Measurements from ENCODE around the gene CYB5D1.
"Not testable (repeated sequence)": the region's sequence is repeated elsewhere in the genome, so short reads cannot be mapped to it uniquely, and the experiment has no call there.

Gene CYB5D1

DNA sequence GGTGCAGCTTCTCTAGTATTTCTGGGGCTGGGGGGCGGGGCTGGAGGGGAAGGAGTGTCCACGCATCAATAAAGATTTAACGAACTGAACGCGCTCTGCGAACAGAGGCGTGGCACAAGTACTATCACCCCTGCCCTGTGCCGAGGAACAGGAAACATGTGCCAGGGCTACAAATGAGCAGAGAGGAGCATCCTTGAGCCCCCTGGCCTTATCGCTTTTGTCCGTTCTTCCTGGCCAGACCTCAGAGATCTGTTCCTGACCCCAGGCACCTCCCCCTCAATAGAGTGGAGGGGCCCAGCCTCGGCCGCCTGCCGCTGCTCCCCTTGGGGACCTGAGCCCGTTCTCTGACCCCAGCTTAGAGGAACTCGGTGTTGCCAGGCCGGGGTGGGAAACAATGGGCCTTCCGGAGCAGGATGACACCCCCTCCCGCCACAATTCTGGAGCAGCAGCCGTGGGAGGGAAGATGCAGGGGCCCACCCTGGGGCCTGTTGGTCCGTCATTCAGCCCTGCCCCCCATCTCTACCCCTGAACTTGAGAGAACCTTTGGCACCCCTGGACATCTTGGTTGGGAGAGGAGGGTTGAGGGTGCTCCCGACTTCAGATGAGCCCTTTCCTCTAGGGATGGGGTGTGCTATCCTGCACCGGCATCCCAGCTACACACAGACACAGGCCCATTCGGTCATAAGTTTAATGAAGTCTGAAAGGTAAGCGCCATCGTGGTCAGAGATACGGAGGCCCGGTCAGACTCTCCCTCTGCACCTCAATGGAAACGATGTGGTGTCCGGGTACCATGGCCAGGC, 1.6 kb upstream of the CYB5D1 start:
- DNase-seq (ENCODE audit: low read depth, low spot score), result peak; percentile 45

DNA sequence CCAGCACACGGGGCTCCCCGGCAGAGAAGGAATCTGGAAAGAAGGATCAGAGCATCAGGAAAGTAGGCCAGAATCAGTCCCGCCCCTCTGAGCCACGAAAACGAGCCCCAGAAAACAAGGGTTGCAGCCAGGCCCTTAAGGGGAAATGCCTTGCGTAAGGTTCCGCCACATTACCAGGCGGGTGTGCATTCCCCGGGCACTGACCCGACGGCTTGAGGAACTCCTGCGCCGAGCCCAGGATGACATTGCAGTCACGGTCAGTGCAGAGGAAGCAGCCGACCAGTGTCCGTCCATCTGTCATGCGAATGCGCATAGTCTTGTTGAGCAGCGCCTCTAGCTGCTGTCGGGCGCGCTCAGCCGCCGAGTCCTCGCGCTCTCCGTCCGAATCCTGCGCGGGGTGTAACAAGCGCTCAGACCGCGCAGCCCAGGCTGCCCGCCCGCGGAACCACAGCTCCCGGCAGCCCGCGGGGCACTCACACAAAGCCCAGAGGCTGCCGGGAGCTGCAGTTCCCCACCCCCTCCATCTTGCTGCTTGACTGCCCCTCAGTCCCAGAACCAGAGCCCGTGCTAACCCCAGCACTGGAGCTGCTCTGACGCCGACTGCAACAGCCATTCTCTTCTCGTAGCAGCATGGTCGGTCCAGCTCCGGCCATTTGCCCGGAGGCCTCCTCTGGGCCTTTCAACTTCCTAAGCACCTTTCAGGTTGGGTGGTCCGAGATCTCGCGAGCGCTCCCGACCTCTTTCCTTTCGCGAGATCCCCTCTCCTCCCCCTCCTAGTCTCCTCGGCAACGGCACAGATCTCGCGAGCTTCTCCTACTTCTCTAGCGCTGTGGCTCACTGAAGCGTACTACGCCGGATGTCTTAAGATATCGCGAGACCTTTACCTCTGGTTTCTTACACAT, 741 bp upstream of the CYB5D1 start, which contains the start of gene NAA38:
TSS of gene NAA38 (minus strand) at position 749 of the 902 bp plus-strand sequence. CDS start at position 653, 96 bp downstream.
- DNase-seq (ENCODE audit: low read depth, low spot score), result peak; percentile 100

DNA sequence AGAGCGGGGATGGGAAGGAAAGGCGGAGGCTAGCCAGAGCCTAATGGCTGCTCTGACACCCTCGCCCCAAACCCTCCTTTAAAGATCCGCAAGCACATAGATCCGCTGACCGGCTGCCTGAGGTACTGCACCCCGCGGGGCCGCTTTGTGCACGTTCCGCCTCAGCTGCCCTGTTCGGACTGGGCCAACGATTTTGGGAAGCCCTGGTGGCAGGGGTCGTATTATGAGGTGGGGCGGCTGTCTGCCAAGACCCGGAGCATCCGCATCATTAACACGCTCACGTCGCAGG, 663 bp downstream of the CYB5D1 start:
- DNase-seq (ENCODE audit: low read depth, low spot score), result peak; percentile 77

DNA sequence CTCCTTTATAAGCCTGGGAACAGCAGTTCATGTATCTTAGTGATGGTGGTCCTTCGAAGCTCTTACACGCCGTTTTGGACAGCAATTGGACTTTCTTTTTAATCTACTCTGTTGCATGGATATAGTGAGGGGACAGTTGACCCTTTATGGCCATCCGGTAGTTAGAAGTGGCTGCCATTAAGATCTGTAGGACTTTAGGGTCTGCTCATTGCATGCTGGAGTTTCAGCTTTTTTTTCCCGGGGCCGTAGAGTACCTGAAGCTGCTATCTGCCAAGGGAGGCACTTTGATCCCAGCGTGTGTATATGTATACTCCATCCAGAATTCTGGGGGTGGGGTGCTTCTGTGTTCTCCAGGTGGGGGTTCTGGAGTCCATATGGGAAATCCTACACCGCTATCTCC, 1.2 kb downstream of the CYB5D1 start:
- DNase-seq (ENCODE audit: low read depth, low spot score), result no peak

DNA sequence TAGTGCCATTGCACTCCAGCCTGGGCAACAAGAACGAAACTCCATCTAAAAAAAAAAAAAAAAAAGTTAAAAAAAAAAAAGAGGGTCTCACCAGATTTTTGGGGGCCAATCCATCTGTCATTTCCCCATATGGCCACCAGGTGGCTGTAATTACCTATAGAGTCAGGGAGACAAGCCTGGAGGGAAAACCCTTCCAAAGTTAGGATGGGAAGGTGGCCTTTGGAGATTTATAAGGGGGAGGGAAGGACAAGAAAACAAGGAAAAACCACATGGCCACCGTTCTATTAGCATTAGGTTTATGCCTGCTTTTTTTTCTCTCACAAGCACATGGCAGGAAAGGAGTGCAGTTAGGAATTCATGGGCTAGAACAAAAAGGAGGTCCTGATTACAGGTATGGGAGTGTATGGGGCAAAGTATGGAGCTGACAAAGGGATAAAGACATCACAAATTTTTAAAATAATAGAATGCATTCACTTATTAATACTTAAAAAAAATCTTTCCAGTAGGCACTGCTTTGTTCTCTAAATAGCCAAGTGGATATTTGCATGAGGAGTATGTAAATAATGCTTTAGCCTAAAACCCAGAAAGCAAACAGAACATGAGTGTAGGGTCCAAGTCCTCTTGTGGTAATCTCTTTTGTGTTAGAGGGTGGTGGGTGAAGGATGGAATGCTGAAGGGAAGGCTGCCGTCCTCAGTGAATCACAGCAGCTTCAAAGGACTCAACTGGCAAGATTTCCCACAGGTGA, 5.1 kb downstream of the CYB5D1 start:
- DNase-seq (ENCODE audit: low read depth, low spot score), result peak; percentile 53

DNA sequence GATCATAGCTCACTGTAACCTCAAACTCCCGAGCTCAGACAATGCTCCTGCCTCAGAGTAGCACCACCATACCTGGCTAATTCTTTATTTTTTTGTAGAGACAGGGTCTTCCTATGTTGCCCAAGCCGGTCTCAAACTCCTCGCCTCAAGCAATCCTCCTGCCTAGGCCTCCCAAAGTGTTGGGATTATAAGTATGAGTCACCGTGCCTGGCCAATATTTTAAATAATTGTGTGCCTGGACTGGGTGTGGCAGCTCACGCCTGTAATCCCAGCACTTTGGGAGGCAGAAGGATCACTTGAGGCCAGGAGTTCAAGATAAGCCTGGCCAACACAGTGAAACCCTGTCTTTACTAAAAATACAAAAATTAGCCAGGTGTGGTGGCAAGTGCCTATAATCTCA, 6.6 kb downstream of the CYB5D1 start:
- DNase-seq (ENCODE audit: low read depth, low spot score), result not testable (repeated sequence)

DNA sequence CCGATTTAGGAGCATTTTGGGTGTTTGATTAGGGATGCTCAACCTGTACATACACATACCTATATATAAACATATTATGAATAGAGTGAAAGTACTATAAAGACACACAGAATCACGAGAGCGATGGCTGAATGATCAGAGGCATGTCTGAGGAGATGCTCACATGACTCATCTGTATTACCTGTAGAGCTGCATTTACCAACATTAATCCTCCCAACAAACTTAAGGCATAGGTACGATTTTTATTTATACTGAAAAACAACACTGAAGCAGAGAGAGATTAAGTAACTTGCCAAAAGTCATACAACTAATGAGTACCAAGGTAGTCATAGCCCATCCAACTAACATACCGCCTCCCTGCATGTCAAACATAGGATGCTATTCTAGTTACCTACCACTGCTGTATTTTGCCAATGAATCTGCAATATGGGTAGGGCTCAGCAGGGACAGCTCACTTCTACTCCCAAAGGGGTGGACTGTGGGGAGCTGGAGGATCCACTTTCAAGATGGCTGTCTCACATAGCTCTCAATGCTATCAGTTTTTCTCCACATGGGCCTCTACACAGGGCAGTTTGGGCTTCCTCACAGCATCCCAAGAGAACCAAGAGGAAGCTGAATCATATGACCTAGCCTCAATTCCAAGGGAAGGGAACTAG, 7.3 kb downstream of the CYB5D1 start:
- no peak for DNase-seq (ENCODE audit: low read depth, low spot score)

DNA sequence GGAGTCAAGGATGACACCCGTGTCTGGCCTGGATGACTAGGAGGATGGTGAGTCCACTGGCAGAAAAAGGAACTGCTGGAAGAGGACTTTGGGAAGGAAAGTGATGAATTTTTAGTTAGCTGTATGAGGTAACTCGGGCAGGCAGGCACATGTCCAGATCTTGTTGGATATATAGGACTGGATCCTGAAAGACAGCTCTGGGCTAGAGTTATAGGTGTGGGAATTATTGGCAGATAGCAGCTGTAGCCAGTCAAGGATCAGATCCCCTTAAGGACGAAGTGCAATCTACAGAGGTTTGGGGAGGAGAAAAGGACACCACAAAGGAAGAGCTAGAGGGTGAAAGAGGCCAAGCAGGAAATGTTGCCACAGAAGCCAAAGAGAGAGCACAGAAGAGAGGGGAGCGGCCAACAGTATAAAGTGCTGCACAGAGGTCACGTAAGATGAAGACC, 10.1 kb downstream of the CYB5D1 start:
- DNase-seq (ENCODE audit: low read depth, low spot score), result no peak

DNA sequence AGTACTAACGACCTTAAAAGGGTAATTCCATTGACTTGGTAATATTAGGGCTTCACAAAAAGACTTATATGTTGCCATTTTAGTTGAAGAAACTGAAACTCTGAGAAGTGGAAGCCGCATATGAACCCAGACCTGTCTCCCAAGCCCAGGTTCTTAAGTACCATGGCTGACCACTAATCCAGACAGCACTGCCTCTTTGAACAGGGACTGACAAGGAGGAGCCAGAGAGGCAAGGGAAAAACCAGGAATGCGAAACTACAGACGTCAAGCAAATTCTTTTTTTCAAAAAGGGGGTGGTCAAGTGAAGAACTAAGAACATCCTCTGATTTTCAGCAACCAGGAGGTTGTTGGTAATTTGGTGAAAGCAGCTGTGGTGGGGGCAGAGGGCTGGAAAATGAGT, 15.2 kb downstream of the CYB5D1 start:
- DNase-seq (ENCODE audit: low read depth, low spot score), result no peak

DNA sequence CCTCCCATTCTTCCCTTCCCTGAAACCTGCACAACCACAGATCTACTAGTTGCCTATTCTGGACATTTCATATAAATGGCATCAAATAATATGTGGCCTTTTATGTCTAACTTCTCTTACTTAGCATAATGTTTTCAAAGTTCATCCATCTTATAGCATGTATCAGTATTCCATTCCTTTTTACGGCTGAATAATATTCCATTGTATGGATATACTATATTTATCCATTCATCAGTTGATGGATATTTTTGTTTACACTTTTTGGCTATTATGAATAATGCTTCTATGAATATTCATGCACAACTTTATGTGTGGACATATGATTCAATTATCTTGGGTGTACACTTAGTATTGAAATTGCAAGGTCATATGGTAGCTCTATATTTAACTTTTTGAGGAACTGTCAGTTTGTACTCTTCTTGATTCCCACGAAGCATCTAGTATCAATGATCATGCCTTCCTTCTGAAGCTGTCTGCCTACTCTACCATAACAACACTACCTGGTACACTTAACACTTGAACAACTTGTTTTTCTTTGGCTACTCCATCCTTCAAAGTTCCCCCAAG, 18.1 kb downstream of the CYB5D1 start:
- no peak for DNase-seq (ENCODE audit: low read depth, low spot score)

DNA sequence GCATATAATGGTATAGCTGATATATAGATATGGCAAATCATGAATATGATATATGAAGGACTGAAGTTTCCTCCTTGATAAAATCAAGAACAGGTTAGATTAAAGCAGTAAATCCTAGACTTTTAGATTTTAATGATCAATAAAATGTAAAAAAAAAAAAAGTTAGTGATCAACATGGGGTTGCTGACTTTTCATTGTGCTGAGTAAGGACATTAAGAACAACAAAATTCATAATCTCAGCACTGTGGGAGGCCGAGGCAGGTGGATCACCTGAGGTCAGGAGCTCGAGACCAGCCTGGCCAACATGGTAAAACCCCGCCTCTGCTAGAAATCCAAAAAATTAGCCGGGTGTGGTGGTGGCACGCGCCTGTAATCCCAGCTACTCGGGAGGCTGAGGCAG, 20.4 kb downstream of the CYB5D1 start:
- no peak for DNase-seq (ENCODE audit: low read depth, low spot score)

DNA sequence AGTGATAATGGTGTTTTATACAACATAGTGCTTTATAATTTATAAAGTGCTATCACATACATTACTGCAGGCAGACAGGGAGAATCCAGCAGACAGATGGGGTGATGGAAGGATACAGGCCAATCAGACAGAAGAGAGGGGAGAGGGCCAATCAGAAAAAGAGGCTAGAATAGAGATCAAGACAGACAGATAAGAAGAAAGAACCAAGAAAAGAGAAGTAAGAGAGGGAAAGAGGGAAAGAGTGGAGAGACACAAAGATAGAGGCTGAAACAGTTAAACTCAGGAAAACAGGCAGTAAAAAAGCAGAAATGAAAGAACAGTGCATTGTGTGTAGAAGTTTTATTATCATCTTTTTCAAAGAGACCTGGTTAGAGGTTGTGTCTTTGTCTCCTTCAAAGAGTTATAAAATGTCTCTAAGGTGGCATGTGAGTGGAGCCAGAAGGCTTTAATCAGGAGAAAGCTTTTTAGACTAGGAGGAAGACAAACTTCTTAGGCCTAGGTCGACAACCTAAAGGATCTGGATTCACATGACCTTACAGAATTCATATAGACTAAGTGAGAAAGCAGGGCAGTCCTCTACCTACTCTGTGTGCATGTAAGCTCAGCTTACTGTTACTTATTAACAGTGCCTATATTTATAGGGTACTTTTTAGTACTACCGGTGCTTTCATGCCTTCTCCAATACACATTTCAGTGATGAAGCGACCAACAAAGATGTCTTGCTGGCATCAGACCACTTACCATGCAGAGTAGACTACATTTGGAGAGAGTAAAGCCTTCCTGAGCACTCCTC, 22.5 kb downstream of the CYB5D1 start:
- DNase-seq (ENCODE audit: low read depth, low spot score), result no peak

DNA sequence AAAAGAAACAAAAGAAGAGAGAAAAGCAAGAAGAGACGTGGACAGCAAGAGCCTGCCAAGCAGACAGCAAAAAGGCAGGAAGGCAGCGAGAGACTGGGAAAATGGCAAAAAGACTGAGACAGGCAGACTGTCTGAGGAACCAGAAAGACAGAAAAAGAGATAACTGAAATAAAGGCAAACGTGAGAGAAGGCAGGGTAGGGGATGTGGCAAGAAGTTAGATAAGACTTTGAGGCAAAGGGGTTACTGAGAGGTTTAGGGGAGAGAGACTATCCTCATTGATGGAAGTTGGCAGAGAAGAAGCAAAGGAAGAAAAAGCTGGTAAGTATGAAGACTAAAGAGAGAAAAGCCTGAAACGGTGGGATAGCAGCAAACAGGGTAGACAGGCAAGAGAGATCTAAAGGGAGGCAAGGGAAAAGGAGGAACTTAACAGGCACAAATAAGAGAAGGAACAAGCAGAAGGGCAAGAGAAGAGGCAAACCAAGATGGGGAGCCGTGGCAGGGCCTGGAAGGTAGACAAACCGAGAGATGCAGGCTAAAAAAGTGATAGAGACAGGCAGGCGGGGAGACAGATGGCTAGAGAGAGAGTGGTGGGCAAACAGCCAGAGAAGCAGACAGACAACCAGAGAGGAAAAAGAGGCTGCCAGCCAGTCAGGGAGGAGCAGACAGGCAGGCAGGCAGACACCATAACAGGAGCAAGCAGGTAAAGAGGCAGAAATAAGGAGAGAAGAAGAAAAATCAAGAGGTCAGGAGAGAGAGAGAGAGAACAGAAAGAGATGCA, 23.7 kb downstream of the CYB5D1 start:
- no peak for DNase-seq (ENCODE audit: low read depth, low spot score)

DNA sequence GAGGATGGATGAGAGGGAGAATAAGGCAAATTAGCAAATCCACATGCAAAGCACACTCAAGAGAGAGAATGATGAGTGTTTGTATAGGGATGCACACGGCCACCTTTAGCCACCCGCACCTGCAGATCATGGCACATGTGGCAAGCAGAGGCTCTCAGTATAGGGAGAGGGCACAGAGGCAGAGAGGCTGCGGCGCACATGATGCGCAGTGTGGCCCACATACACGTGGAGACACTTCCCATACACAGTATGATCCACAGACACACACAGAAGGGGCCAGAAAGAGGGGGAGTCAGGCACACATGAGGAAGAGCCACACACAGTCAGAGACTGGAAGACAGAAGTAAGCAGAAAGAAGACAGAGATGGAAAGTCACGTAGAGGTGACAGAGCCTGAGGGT, 24.3 kb downstream of the CYB5D1 start:
- DNase-seq (ENCODE audit: low read depth, low spot score), result no peak

DNA sequence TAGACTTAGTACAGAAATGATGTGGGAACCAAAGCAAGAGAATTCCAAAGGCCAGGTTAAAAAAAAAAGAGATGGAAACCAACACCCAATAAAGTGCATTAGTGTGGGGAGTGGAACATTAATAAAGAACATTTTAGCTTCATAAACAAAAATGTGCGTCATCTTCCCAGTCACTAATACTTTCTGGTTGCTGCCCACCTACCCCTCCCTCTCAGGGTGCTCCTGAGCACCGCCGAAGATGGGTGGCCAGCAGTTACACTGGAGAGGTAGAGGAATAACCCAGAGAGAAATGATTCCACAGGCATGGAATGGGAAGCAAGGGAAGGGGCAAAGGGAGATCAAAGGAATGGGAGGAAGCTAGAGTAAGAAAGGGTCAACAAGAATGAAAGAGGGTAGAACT, 24.8 kb downstream of the CYB5D1 start:
- no peak for DNase-seq (ENCODE audit: low read depth, low spot score)

DNA sequence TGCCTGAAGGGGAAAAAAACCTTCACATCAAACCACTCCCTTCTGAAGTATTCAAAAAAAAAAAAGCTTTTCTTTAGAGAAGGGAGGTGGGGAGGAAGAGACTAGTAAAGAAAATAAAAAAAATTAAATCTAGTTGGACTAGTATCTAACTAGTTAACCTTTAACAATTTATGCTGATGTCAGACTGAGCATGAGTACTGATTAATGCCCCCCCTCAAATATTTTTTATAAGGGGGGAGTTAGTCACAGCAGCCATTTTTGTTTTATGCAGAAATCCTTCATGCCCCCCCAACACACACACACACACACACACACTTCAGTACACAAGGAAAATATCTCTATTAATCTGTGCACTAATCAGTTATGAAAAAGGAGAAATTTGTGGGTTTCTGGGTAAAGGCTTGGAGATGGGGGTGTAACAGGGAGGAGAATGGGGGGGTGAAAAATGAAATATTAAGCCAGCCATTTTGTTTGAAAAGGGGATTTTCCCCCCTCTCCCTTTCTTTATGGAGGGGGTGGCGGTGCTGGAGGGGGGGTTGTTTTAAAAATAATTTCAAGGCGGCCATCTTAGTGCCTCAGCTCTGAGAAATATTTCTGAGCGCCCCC, 26.1 kb downstream of the CYB5D1 start:
- no peak for DNase-seq (ENCODE audit: low read depth, low spot score)

DNA sequence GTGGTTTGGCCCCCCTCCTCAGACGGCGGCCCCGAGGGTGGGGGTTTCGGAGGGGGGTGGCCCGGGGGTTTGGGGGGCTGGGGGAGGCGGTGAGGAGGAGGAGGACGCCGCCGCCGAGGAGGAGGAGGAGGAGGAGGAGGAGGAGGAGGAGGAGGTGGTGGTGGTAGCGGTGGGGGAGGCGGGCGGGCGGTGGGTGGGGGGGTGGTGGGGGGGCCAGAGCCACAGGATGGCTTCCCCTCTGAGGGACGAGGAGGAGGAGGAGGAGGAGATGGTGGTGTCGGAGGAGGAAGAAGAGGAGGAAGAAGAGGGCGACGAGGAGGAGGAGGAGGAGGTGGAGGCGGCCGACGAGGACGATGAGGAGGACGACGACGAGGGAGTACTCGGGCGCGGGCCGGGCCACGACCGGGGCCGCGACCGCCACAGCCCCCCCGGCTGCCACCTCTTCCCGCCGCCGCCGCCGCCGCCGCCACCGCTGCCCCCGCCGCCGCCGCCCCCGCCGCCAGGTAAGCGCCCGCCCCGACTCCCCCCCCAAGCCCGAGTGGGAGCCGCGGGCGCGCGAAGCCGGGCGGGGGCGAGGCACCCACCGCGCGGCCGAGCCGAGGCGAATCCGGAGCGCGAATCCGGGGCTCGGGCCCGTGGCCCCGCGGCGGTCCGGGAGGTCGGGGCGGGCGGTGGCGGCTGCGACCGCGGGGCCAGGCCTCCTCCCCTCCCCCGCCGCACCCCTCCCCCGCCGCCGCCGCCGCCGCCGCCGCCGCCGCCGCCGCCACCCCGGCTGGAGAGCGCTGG, 27.0 kb downstream of the CYB5D1 start:
- DNase-seq (ENCODE audit: low read depth, low spot score), result no peak
